H1 (cell line): Measurements from ENCODE around the gene TMEM63C. TPM values are rescaled to one million over a fixed set of nuclear protein-coding genes. Genes with fewer than 3 reads are reported as not detected.

Experiments
- CEBPB ChIP-seq: IDR thresholded peaks from 2 replicates; pipeline ENCODE4 v1.6.1; 2012; ENCODE audit warnings: low read depth, low read length
- CREB1 ChIP-seq: IDR thresholded peaks from 2 replicates; pipeline ENCODE4 v1.6.1; 2012; ENCODE audit warnings: inconsistent platforms
- KDM1A ChIP-seq: fragments of 200-600, 300-600 bp; sonication (generic); IDR thresholded peaks from 2 replicates; pipeline ENCODE4 v1.7.1; 2016; ENCODE audit warnings: mild to moderate bottlenecking, low read length, borderline replicate concordance
- KDM5A ChIP-seq: fragments of 200-600 bp; IDR thresholded peaks from 2 replicates; pipeline ENCODE4 v1.7.1; 2012; ENCODE audit warnings: mild to moderate bottlenecking, low read length, inconsistent platforms, mixed read lengths
- MAFK ChIP-seq: IDR thresholded peaks from 2 replicates; pipeline ENCODE4 v1.6.1; 2012; ENCODE audit warnings: low read depth, mild to moderate bottlenecking, improper control_type of control experiment, low read length
- NANOG ChIP-seq: IDR thresholded peaks from 2 replicates; pipeline ENCODE4 v1.6.1; 2011; ENCODE audit warnings: low read length, low read depth, mild to moderate bottlenecking, inconsistent platforms; ENCODE audit not compliant: insufficient read depth, poor library complexity, severe bottlenecking
- PHF8 ChIP-seq: fragments of 200-600 bp; sonication (generic); conservative IDR thresholded peaks from 2 replicates; pipeline ENCODE4 v1.7.1; 2012; ENCODE audit warnings: low read depth, mild to moderate bottlenecking, inconsistent platforms, low read length, moderate library complexity
- RAD21 ChIP-seq, 2 experiments: IDR thresholded peaks in 1 of 2; conservative IDR thresholded peaks in 1 of 2; 2 replicates each; pipeline ENCODE4 v1.6.1; 2011; ENCODE audit warnings: low read depth in 2 of 2, low read length in 2 of 2, improper control_type of control experiment in 1 of 2, inconsistent platforms in 1 of 2, mild to moderate bottlenecking in 1 of 2, moderate library complexity in 1 of 2
- SP4 ChIP-seq: IDR thresholded peaks from 2 replicates; pipeline ENCODE4 v1.6.1; 2012; ENCODE audit warnings: low read length, inconsistent platforms
- polyA plus RNA-seq, 7 experiments: library from polyadenylated mRNA; depleted of rRNA in 3 of 7; stranded (reverse) in 5 of 7; unstranded in 2 of 7; fragments of >200 nt in 5 of 7; fragments of 200-250 nt in 2 of 7; gene quantifications; 1 replicate in 5 of 7; 2 replicates in 1 of 7; 4 replicates in 1 of 7; pipeline versions ENCODE4 v1.2.1 to v1.2.3, GENCODE V29; 2011 to 2013; ENCODE audit warnings: missing spikeins in 2 of 7, mixed read lengths in 2 of 7
- total RNA-seq: library from RNA; stranded (reverse); fragmentation: NEBNext Ultra II Directional; extraction: Animal tissue kit (Norgen Biotek cat#: 25700); gene quantifications from 2 replicates; pipeline ENCODE4 v1.2.1, GENCODE V29; 2021

The TMEM63C gene
- total and polyA plus RNA-seq, 2 of the 8 experiments (the other 6 are each of a cell fraction or from before 2014, with no cell fraction given), result 3.0 to 7.6 TPM

- no peak for TF ChIP-seq MAFK
- no peak for TF ChIP-seq SP4
- TF ChIP-seq KDM5A, result no peak
- 0 out of 4 replicates have a peak, but pooled peaks of 1 of the 2 experiments have one; percentile 8 for TF ChIP-seq RAD21 (IDR thresholded peaks at IDR 0.05 in 1 of 2, conservative IDR thresholded peaks at IDR 0.05 in 1 of 2; ENCODE audit: low read depth in 2 of 2, low read length in 2 of 2)
- peak; percentile 67; the same call in 1 of the 2 replicates for TF ChIP-seq CREB1
- no peak for TF ChIP-seq PHF8
- TF ChIP-seq KDM1A, result no peak
- no peak for TF ChIP-seq CEBPB
- TF ChIP-seq NANOG, result no peak
Measured at GRCh38 chr14:77133720-77134338, 47.8 kb upstream of the TMEM63C start (continued).
